HG03039 (cell line): Measurements from ENCODE around the gene IMPDH2.

Experiments used
- ATAC-seq: cut with Tn5 transposase; IDR thresholded peaks from one replicate; pipeline ENCODE4 v1.9.1; 2021; ENCODE audit warnings: mild to moderate bottlenecking, moderate library complexity; ENCODE audit not compliant: unreplicated experiment

IMPDH2 gene

GRCh38 chr3:48984663-48985062, 44.5 kb downstream of the IMPDH2 start:
- no peak for ATAC-seq

- ATAC-seq = no peak
Measured at GRCh38 chr3:48983096-48983495, 46.1 kb downstream of the IMPDH2 start.

- ATAC-seq = no peak
Measured at GRCh38 chr3:48982686-48983085, 46.5 kb downstream of the IMPDH2 start.

GRCh38 chr3:48982016-48982415, 47.2 kb downstream of the IMPDH2 start:
- no peak for ATAC-seq

- no peak for ATAC-seq
Measured at GRCh38 chr3:48980295-48980694, 48.9 kb downstream of the IMPDH2 start.

- no peak for ATAC-seq
Measured at GRCh38 chr3:48979451-48979850, 49.7 kb downstream of the IMPDH2 start.
